NCI-H2227 (cell line): ENCODE measurements around the gene NDFIP1.
"Not testable (repeated sequence)": the region's sequence is repeated elsewhere in the genome, so short reads cannot be mapped to it uniquely, and the experiment has no call there.

ENCODE experiments used
- DNase-seq: peaks from one replicate; lab custom pipeline; 2025; ENCODE audit not compliant: unreplicated experiment; lab: John Stamatoyannopoulos, UW

The NDFIP1 gene

DNA sequence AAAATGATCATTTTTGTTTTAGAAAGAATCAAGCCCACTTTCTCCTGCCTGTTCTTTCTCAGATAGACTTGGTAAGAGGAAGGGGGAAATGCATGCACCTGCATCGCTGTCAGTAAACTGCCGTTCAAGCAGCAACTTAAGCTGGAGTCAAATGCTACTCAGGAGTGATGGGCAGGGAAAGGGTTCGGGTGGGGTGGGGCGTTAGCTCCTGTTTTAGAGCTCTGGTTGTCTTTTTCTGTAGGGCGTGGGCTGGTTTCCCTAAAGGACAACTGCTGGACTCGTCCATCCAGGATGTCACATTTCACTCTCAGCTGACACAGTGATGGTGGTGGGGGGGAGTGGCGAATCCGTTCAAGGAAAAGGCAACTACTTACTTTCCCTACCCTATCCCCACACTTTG, 75.0 kb downstream of the NDFIP1 start:
- DNase-seq, result no peak

DNA sequence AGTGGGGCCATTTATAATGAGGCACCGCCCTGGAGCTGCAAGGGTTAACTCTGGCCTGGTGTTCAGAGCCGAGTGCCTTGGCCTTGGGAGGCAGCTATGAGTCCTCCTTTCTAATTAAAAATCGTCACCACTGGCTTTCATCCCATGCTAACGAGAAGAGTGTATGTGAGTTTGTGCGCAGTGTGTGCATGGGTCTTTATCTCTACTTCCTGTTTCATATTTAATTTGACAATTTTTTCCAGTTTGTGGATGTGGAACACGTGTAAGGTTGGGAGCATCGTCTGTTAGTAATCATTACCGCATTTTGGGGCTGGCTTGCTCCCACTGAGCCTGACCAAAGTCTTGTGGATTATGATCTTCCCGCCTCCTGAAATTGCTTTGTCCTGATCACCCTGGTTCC, 76.4 kb downstream of the NDFIP1 start:
- no peak for DNase-seq

DNA sequence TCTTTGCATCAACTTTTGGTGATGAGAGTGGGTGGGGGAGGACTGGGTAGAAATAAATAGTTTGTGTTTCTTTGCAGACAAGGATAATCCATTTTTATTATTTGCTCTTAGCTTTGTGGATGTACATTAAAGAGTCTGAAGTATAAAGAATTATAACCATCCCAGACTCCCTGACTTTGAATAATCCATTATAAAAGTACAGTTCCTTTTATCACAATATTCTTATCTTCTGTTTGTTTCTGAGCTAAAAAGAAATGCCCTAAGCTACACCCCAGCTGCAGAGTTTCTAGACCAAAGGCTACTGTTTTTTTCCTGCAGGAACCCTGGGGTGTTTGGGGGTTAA, 77.9 kb downstream of the NDFIP1 start:
- no peak for DNase-seq

DNA sequence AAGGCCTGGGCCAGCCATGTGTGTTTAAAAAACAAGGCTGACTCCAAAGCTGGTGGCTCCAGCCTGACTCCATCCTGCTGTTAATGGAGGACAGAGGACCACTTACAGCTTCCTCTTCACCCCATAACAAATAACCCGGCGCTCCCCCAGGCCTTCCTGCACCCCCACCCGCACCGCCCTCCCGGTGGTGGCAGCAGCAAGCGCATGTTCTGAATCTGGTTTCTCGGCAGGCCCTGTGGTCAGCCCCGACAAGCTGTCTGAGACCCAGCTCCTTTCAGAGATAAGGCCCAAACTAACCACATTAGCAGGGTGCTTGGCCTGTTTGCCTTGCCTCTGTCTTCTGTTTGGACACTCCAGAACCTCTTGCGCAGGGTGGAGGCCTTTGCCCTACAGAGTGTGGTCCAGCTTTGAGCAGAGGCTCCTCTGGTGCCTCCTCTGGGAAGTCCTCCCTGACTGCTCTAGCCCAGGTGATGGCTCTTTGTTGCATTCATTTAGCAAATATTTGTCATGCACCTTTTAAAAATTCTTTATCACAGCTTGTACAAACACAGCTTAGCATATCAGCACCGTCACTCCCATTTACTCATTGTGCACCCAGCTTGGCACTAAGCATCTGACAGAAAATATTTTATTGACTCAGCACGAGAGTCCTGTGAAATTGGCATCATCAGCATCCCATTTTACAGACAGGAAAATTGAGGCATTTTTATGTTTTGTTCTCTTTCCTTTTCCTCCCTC, 78.4 kb downstream of the NDFIP1 start:
- DNase-seq, result no peak

DNA sequence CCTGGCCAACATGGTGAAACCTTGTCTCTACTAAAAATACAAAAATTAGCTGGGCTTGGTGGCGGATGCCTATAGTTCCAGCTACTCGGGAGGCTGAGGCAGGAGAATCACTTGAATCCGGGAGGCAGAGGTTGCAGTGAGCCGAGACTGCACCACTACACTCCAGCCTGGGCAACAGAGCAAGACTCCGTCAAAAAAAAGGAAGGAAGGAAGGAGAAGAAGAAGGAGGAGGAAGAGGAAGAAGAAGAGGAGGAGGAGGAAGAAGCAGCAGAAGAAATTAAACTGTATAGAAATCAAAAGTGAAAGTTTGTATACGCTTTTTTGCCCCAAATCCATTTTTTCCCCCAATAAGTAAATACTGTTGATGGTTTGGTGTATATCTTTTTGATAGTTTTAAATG, 80.1 kb downstream of the NDFIP1 start:
- not testable (repeated sequence) for DNase-seq

DNA sequence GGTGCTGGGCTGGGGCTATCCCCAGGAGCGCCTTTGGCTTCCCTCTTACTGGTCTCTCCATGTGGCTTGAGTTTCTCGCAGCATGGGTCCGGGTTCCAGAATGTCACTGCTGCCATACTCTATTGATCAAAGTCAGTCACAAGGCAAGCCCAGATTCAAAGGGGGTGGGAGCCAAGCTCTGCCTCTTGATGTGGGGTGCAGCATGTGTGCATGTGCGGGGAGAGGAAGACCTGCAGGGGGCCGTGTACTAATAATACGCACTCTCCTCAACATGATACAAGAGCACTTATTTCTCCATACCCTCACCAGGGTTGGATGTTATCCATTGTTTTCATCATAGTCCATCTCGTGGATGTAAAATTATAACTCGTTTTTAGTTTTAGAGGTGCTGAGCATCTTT, 81.2 kb downstream of the NDFIP1 start:
- DNase-seq, result no peak

DNA sequence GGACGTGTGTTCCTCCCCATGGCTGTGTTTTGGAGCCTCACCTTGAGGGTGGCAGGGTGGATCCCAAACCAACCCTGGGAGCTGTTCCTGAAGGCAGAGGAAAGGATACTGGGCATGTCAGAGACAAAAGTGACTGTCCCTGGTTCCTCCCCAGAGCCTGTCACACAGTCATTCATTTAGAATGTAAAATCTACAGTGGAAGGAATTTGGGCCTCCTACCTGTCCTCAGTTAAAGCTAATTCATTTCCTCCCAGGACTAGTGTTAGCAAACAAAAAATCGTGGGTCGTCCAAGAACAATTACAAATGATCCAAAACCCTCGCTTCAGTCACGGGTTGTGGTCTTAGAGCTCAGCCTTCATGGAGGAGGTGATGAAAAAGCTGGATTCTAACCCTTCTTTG, 83.2 kb downstream of the NDFIP1 start:
- DNase-seq, result no peak

DNA sequence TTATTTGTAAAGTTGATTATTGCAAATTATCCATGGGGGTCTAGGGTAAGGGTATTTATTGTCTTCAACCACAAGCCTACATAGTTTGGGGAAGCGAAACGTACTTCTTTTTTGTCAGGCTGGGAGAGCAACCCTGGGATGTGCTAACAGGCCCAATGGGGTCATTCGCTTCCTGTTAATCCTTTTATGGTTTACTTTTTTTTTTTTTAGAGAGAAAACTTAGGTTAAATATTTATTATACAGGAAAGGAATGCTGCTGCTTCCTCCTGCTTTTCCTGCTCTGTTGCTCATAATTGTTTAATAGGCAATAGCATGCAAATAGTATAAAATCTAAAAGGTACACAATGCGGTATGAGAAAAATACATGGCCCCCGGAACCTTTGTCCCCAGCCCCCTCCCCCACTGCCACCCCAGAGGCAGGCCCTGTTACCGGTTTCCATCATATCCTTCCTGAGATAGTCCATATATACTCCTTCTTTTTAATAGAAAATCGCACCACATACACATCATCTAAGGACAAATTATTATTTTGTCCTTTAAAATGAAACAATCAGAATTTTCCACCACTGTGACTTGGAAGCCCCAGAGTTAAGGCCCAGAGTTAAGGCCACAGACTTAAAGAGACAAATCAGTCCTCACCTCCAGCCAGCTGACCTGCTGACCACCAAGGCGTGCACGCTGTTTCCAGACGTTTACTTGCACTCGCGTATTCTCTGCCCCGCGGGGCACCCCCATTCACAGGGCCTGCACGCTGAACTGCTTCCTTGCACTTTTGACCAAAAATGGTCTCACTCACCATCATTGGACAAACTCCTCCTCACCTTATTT, 83.9 kb downstream of the NDFIP1 start:
- no peak for DNase-seq

DNA sequence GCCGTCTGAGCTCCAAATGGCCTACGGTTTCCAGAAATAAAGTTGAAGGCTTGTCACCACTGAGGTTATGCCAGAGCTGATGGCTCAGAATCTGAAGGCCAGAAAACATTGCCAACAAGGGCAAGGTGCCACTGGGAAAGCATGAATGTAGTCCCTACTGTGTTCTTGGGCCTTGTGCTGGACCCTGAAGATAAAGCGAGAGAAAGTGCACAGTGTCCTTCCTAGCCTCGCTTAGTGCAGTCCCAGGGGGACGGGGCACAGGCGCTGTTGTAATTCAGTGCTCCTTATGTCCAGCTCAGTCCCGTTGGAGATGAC, 84.5 kb downstream of the NDFIP1 start:
- DNase-seq, result no peak

DNA sequence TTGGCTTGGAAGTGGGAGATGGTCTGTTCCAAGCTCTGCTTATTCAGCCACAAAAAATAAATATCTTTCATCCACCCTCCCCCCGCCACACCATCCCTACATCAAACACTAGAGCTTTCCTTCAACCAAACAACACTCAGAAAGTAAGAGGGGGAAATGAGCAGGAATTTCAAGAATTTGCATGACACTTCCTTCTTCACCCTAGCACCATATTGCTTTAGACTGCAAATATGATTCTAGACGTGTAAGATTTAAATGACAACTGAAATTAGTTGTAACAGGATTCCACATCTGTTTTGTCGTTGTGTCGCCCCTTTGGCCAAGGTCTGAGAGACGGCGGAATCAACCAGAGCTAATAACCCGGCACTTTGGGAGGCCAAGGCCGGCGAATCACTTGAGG, 88.5 kb downstream of the NDFIP1 start:
- no peak for DNase-seq

DNA sequence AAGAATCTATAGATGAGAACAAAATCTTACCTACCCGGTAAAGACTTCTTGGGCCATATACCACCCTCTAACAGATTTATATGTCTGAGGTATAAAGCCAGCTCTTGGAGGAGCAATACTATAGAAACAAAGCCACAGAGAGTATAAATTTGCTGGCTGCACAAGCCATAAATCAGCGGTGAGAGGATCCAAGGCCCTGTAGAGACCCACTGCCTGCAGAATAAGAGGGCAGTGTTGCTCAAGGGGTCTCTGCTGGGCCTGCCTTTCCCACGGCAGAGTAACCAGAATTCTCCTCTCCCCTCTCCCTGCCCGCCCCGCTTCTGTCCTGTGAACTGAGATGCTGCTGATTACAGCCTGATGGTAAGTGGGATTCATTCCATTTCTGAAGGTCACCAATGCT, 89.2 kb downstream of the NDFIP1 start:
- no peak for DNase-seq

DNA sequence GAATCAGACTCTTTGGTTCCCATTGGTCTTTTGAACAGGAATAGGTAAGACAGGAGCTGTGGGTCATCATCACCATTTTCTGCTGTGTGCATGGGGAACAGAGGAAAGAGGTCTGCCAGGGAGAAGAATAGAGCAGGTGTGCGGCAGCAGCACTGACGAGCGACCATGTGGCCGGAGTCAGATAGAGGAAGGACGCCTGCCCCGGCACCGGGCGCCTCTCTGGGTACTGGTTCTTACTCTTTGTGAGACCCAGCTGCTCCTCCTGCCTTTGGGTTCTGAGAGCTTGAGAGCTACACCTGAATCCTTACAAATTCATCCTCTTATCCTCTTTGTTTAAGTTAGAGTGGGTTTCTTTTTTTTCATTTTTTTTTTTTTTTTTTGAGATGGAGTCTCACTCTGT, 90.8 kb downstream of the NDFIP1 start:
- no peak for DNase-seq

DNA sequence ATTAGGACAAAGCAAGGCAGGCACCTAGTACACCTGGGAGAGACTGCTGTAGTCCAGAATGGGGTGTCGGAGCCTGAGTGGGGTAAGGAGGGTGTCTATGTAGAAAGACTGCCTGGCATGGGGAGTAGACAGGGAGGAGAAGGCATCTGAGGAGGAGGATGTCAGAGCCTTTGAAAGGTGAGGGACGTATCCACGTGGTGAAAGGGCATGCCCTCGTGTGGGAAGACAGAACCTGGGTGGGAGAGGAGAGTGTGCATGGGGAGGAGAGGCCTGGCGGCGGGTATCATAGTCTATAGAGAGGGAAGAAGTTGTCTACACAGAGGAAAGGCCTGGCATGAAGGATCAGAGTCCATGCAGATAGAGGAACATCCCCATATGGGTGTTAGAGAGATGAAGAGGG, 91.8 kb downstream of the NDFIP1 start:
- DNase-seq, result no peak

DNA sequence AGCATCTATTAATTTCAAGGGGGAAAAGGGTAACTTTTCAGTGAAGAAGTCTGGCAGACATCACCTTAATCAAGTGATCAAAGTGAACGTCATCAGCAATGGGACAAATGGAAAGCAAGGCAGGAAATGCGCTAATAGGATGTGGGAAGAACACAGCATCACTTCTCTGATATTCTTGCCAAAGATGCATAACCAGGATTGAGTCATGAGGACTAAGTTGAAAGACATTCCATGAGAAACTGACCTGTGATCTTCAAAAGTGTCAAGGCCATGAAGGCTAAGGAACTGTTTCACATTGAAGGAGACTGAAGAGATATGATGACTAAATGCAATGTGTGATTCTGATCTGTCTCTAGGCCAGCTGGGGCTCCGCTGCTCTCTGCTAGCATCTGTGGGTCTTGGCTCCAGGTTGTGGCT, 92.9 kb downstream of the NDFIP1 start:
- DNase-seq, result no peak

DNA sequence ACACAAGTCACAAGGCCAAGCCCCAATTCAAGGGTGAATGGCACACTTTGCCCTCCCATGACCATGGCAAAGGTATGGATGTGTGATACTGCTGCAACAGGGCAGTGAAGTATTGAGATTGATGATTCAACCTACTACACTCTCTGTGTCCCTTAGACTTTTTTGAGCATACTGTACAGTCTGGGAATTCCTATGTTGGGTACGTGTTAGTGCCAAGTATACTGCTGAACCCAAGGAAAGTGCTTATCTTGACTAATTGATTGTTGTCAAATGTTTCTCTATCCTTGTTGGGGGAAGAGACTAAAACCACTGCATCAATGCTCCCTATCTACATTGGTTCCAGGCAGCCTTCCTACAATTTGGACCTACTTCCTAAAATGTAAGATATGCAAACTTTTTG, 93.7 kb downstream of the NDFIP1 start:
- no peak for DNase-seq
